MM.1S (cell line): ENCODE measurements around the gene TMEM242.
"Not testable (repeated sequence)": the region's sequence is repeated elsewhere in the genome, so short reads cannot be mapped to it uniquely, and the experiment has no call there.

ENCODE experiments used
- DNase-seq: peaks from one replicate; pipeline ENCODE4 v3.0.0-alpha.2; 2015
- H2AFZ ChIP-seq: fragments of 300-600 bp; sonication (generic); 2 replicates; pipeline ENCODE4 v1.6.0; 2016; ENCODE audit warnings: antibody characterized with exemption, low read length
- H3F3A ChIP-seq: fragments of 300-600 bp; sonication (generic); 2 replicates; pipeline ENCODE4 v1.6.1; 2016; ENCODE audit warnings: mild to moderate bottlenecking, antibody characterized with exemption, low read length, moderate library complexity, mixed read lengths; ENCODE audit not compliant: insufficient read depth
- H3K27ac ChIP-seq: fragments of 300-600 bp; sonication (generic); 2 replicates; pipeline ENCODE4 v1.5.1; 2016; ENCODE audit warnings: mild to moderate bottlenecking, low read length
- H3K27me3 ChIP-seq: fragments of 300-600 bp; sonication (generic); replicated peaks from 2 replicates; pipeline ENCODE4 v1.6.0; 2016; ENCODE audit warnings: low read length; ENCODE audit not compliant: insufficient read depth
- H3K36me3 ChIP-seq: fragments of 300-600 bp; sonication (generic); replicated peaks from 2 replicates; pipeline ENCODE4 v1.6.1; 2016; ENCODE audit warnings: mild to moderate bottlenecking, low read length, mixed read lengths; ENCODE audit not compliant: insufficient read depth
- H3K4me1 ChIP-seq: fragments of 300-600 bp; sonication (generic); 2 replicates; pipeline ENCODE4 v1.6.1; 2016; ENCODE audit warnings: low read length, mixed read lengths
- H3K4me2 ChIP-seq: fragments of 300-600 bp; sonication (generic); 2 replicates; pipeline ENCODE4 v1.6.0; 2016; ENCODE audit warnings: low read depth, low read length
- H3K4me3 ChIP-seq: fragments of 300-600 bp; sonication (generic); 2 replicates; pipeline ENCODE4 v1.5.1; 2016; ENCODE audit warnings: low read length, mixed read lengths
- H3K79me2 ChIP-seq: fragments of 300-600 bp; sonication (generic); 2 replicates; pipeline ENCODE4 v1.6.1; 2016; ENCODE audit warnings: mixed run types, low read length, mixed read lengths
- H3K9ac ChIP-seq: fragments of 300-600 bp; sonication (generic); 2 replicates; pipeline ENCODE4 v1.6.1; 2016; ENCODE audit warnings: low read length, mixed read lengths
- H3K9me2 ChIP-seq: fragments of 300-600 bp; sonication (generic); replicated peaks from 2 replicates; pipeline ENCODE4 v1.6.1; 2016; ENCODE audit warnings: mild to moderate bottlenecking, low read length, mixed read lengths; ENCODE audit not compliant: insufficient read depth
- H3K9me3 ChIP-seq: fragments of 300-600 bp; sonication (generic); replicated peaks from 2 replicates; pipeline ENCODE4 v1.6.1; 2016; ENCODE audit warnings: mild to moderate bottlenecking, low read length, mixed read lengths; ENCODE audit not compliant: insufficient read depth
- H4K20me1 ChIP-seq: fragments of 300-600 bp; sonication (generic); 2 replicates; pipeline ENCODE4 v1.6.1; 2016; ENCODE audit warnings: mild to moderate bottlenecking, low read length, moderate library complexity, mixed read lengths; ENCODE audit not compliant: insufficient read depth
- CTCF ChIP-seq: fragments of 300-600 bp; sonication (generic); IDR thresholded peaks from 2 replicates; pipeline ENCODE4 v1.5.1; 2016; ENCODE audit warnings: antibody characterized with exemption, low read length, mixed read lengths
- EZH2 ChIP-seq: fragments of 300-600 bp; sonication (generic); optimal IDR thresholded peaks from 2 replicates; pipeline ENCODE3; 2017; ENCODE audit warnings: low read depth, mild to moderate bottlenecking, antibody characterized with exemption, low read length, mixed read lengths
- EZH2phosphoT487 ChIP-seq: fragments of 300-600 bp; sonication (generic); IDR thresholded peaks from 2 replicates; pipeline ENCODE4 v1.6.1; 2018; ENCODE audit warnings: antibody characterized with exemption, low read length

Gene TMEM242

GRCh38 chr6:157343732-157344131 lies 20.4 kb upstream of the TMEM242 start:
- no peak for DNase-seq

GRCh38 chr6:157339432-157339831 lies 16.1 kb upstream of the TMEM242 start:
- TF ChIP-seq CTCF: no peak; the same call in 1 of the 2 replicates
- H2AFZ ChIP-seq: no peak overlapping the region
- no peaks in the 10 kb centered on the region for H3K27me3 ChIP-seq
- H4K20me1 ChIP-seq: no peaks in the 10 kb centered on the region
- no peak overlapping the region for H3K27ac ChIP-seq
- no peaks in the 10 kb centered on the region for H3K79me2 ChIP-seq
- H3K4me1 ChIP-seq: no peaks in the 10 kb centered on the region
- no peaks in the 10 kb centered on the region for H3K9me2 ChIP-seq
- no peak overlapping the region for H3K9ac ChIP-seq
- H3K9me3 ChIP-seq: no peaks in the 10 kb centered on the region
- no peak overlapping the region for H3K4me3 ChIP-seq
- no peaks in the 10 kb centered on the region for H3F3A ChIP-seq
- no peak overlapping the region for H3K4me2 ChIP-seq
- no peaks in the 10 kb centered on the region for H3K36me3 ChIP-seq
- DNase-seq: no peak

More at GRCh38 chr6:157343732-157344131, 20.4 kb upstream of the TMEM242 start:
- no peak overlapping the region for H3K27ac ChIP-seq
- H3K4me1 ChIP-seq: no peaks in the 10 kb centered on the region
- H3K79me2 ChIP-seq: no peaks in the 10 kb centered on the region
- no peaks in the 10 kb centered on the region for H4K20me1 ChIP-seq
- no peak overlapping the region for H3K4me2 ChIP-seq
- no peaks in the 10 kb centered on the region for H3F3A ChIP-seq
- no peaks in the 10 kb centered on the region for H3K27me3 ChIP-seq
- no peaks in the 10 kb centered on the region for H3K9me3 ChIP-seq
- H2AFZ ChIP-seq: no peak overlapping the region
- H3K9me2 ChIP-seq: no peaks in the 10 kb centered on the region
- no peak for TF ChIP-seq EZH2
- no peak for TF ChIP-seq EZH2phosphoT487
- TF ChIP-seq CTCF: no peak
- H3K9ac ChIP-seq: no peak overlapping the region
- H3K36me3 ChIP-seq: no peaks in the 10 kb centered on the region
- H3K4me3 ChIP-seq: no peak overlapping the region

- Histone ChIP-seq H3K9ac (no peak overlapping the region), H4K20me1 (no peaks in the 10 kb centered on the region), H3K9me2 (no peaks in the 10 kb centered on the region), H3K27me3 (no peaks in the 10 kb centered on the region), H3K36me3 (no peaks in the 10 kb centered on the region), H3K4me3 (no peak overlapping the region), H3K27ac (no peak overlapping the region), H2AFZ (no peak overlapping the region), H3K79me2 (no peaks in the 10 kb centered on the region), H3F3A (no peaks in the 10 kb centered on the region), H3K4me2 (no peak overlapping the region), H3K4me1 (no peaks in the 10 kb centered on the region), H3K9me3 (no peaks in the 10 kb centered on the region)
- TF ChIP-seq EZH2: no peak
- no peak for TF ChIP-seq CTCF
- no peak for TF ChIP-seq EZH2phosphoT487
- DNase-seq: no peak
These were observed 14.4 kb upstream of the TMEM242 start for GRCh38 chr6:157337751-157338150.

- not testable (repeated sequence) for DNase-seq, H3K9me3 ChIP-seq, H3F3A ChIP-seq, H3K9me2 ChIP-seq, H2AFZ ChIP-seq, H3K79me2 ChIP-seq, H3K4me3 ChIP-seq, H4K20me1 ChIP-seq, H3K4me1 ChIP-seq, H3K4me2 ChIP-seq, H3K27me3 ChIP-seq, H3K36me3 ChIP-seq, H3K9ac ChIP-seq, H3K27ac ChIP-seq
These were observed 14.0 kb upstream of the TMEM242 start for GRCh38 chr6:157337276-157337675.
